ENCODE data around the gene GPR137C. TPM values are rescaled to one million over a fixed set of nuclear protein-coding genes. Genes with fewer than 3 reads are reported as not detected.

Gene GPR137C
- total RNA-seq, 6 experiments from 2014 or later = 0.18 to 0.51 (median 0.20) TPM

GRCh38 chr14:52609445-52610044, 56.9 kb downstream of the GPR137C start:
- ATAC-seq = no peak
- Histone ChIP-seq H3K36me3 (no peaks in the 10 kb centered on the region), H3K4me3 (no peak overlapping the region), H3K27me3 (no peaks in the 10 kb centered on the region), H3K9me3 (peaks cover 0 to 4% (median 0%) of the 10 kb centered on the region in 4 donors), H3K4me1 (no peaks in the 10 kb centered on the region), H3K27ac (no peak overlapping the region)
- 98% methylated on average over 5 of the region's 5 CpGs for WGBS (ENCODE audit: insufficient coverage, low coverage, low lambda C conversion rate, missing lambda C conversion rate)
- no peak for DNase-seq
- intact Hi-C loops (cut with DNase I) = no loop called here
- TF ChIP-seq POLR2A (IDR thresholded peaks at IDR 0.05) (no peak), CTCF (IDR thresholded peaks at IDR 0.05) (no peak)

- WGBS (ENCODE audit: insufficient coverage, low coverage, low lambda C conversion rate, missing lambda C conversion rate) = 94% methylated on average over 2 of the region's 2 CpGs
Measured at GRCh38 chr14:52610187-52610586, 57.6 kb downstream of the GPR137C start.

GRCh38 chr14:52618602-52619001, 66.0 kb downstream of the GPR137C start:
- intact Hi-C loops (cut with DNase I) = no loop called here
- no peaks in the 10 kb centered on the region for H3K27me3 ChIP-seq
- DNase-seq (no peak), ATAC-seq (no peak)
- H3K27ac ChIP-seq = no peak overlapping the region
- no peak for TF ChIP-seq POLR2A (IDR thresholded peaks at IDR 0.05)
- no peak for TF ChIP-seq CTCF (IDR thresholded peaks at IDR 0.05)
- H3K4me1 ChIP-seq = no peaks in the 10 kb centered on the region
- H3K9me3 ChIP-seq = no peaks in the 10 kb centered on the region
- no peaks in the 10 kb centered on the region for H3K36me3 ChIP-seq
- no peak overlapping the region for H3K4me3 ChIP-seq
- WGBS (ENCODE audit: insufficient coverage, low coverage, low lambda C conversion rate, missing lambda C conversion rate) = 91% methylated on average over 3 of the region's 3 CpGs

More at GRCh38 chr14:52610187-52610586, 57.6 kb downstream of the GPR137C start:
- Histone ChIP-seq H3K36me3 (no peaks in the 10 kb centered on the region), H3K27me3 (no peaks in the 10 kb centered on the region), H3K4me3 (no peak overlapping the region), H3K27ac (no peak overlapping the region), H3K9me3 (no peaks in the 10 kb centered on the region), H3K4me1 (no peaks in the 10 kb centered on the region)
- intact Hi-C loops (cut with DNase I) = no loop called here
- no peak for ATAC-seq
- TF ChIP-seq POLR2A (IDR thresholded peaks at IDR 0.05) = no peak
- no peak for TF ChIP-seq CTCF (IDR thresholded peaks at IDR 0.05)
- no peak for DNase-seq

GRCh38 chr14:52619687-52620086, 67.1 kb downstream of the GPR137C start:
- DNase-seq = no peak
- intact Hi-C loops (cut with DNase I) = no loop called here
- WGBS (ENCODE audit: insufficient coverage, low coverage, low lambda C conversion rate, missing lambda C conversion rate) = 92% methylated on average over 1 of the region's 1 CpG
- TF ChIP-seq CTCF (IDR thresholded peaks at IDR 0.05) = no peak
- no peak for ATAC-seq
- Histone ChIP-seq H3K27me3 (no peaks in the 10 kb centered on the region), H3K4me3 (no peak overlapping the region), H3K36me3 (no peaks in the 10 kb centered on the region), H3K4me1 (no peaks in the 10 kb centered on the region), H3K9me3 (no peaks in the 10 kb centered on the region), H3K27ac (no peak overlapping the region)

GRCh38 chr14:52640137-52640536, 87.5 kb downstream of the GPR137C start:
- Histone ChIP-seq H3K4me3 (no peak overlapping the region), H3K36me3 (peaks cover 0 to 17% (median 8%) of the 10 kb centered on the region in 4 donors), H3K27me3 (no peaks in the 10 kb centered on the region), H3K27ac (no peak overlapping the region), H3K9me3 (no peaks in the 10 kb centered on the region), H3K4me1 (no peaks in the 10 kb centered on the region)
- intact Hi-C loops (cut with DNase I) = no loop called here
- no peak for DNase-seq
- WGBS (ENCODE audit: insufficient coverage, low coverage, low lambda C conversion rate, missing lambda C conversion rate) = 93% methylated on average over 4 of the region's 4 CpGs
- TF ChIP-seq POLR2A (IDR thresholded peaks at IDR 0.05) = no peak
- TF ChIP-seq CTCF (IDR thresholded peaks at IDR 0.05) = no peak
- no peak for ATAC-seq

Measured in right lobe of liver (tissue), 6 donors.